ENCODE results near the gene CPLANE1. TPM values are rescaled to one million over a fixed set of nuclear protein-coding genes. Genes with fewer than 3 reads are reported as not detected.

CPLANE1 gene
- polyA plus RNA-seq, 1 donor (not counting 4 experiments of a cell fraction or from before 2014, with no cell fraction given), result 9.2 TPM

- Histone ChIP-seq H4K20me1 (ENCODE audit: control insufficient read depth, extremely low read depth, insufficient read depth, low read length) (no peaks in the 10 kb centered on the region), H3K9me1 (ENCODE audit: control insufficient read depth, extremely low read depth, insufficient read depth, low read length) (no peaks in the 10 kb centered on the region), H3K36me3 (ENCODE audit: control insufficient read depth in 2 of 2, extremely low read depth in 1 of 2, insufficient read depth in 2 of 2, low read length in 2 of 2) (peaks cover 5 to 7% of the 10 kb centered on the region in 2 experiments), H3K9ac (ENCODE audit: control insufficient read depth, extremely low read depth, insufficient read depth, low read length) (no peak overlapping the region), H3K4me1 (ENCODE audit: control insufficient read depth, extremely low read depth, insufficient read depth, low read length) (no peaks in the 10 kb centered on the region), H2AFZ (ENCODE audit: control insufficient read depth, low read length) (no peak overlapping the region), H3K4me2 (ENCODE audit: control insufficient read depth, extremely low read depth, insufficient read depth, low read depth, low read length) (no peak overlapping the region), H3K27ac (ENCODE audit: control insufficient read depth, insufficient read depth, low read length) (no peak overlapping the region), H3K4me3 (ENCODE audit: control insufficient read depth in 2 of 3, extremely low read depth in 1 of 3, insufficient read depth in 2 of 3, low read depth in 1 of 3, low read length in 3 of 3) (no peak overlapping the region), H3K79me2 (ENCODE audit: control insufficient read depth, insufficient read depth, low read length) (no peaks in the 10 kb centered on the region), H3K9me3 (ENCODE audit: control insufficient read depth, low read depth, low read length) (no peaks in the 10 kb centered on the region), H3K27me3 (ENCODE audit: control insufficient read depth, extremely low read depth, insufficient read depth, low read length) (no peaks in the 10 kb centered on the region)
- DNase-seq (ENCODE audit: low read depth, low spot score) (no peak), FAIRE-seq (no peak)
- no peak for TF ChIP-seq EZH2 (IDR thresholded peaks at IDR 0.05; ENCODE audit: low read length)
- no peak for TF ChIP-seq CTCF (optimal IDR thresholded peaks at IDR 0.05 in 1 of 3, IDR thresholded peaks at IDR 0.05 in 1 of 3, conservative IDR thresholded peaks at IDR 0.05 in 1 of 3; ENCODE audit: extremely low read depth in 1 of 3, insufficient read depth in 2 of 3, low read length in 3 of 3)
- dilution Hi-C loops (cut with MboI; ENCODE audit: extremely low pct_ligation_motif_present, low sequenced_read_pairs), result no loop called here
These were observed 83.0 kb downstream of the CPLANE1 start for GRCh38 chr5:37166197-37166596.

- dilution Hi-C loops (cut with MboI; ENCODE audit: extremely low pct_ligation_motif_present, low sequenced_read_pairs), result no loop called here
- Histone ChIP-seq H3K27ac (ENCODE audit: control insufficient read depth, insufficient read depth, low read length) (no peak overlapping the region), H3K4me2 (ENCODE audit: control insufficient read depth, extremely low read depth, insufficient read depth, low read depth, low read length) (no peak overlapping the region), H4K20me1 (ENCODE audit: control insufficient read depth, extremely low read depth, insufficient read depth, low read length) (no peaks in the 10 kb centered on the region), H3K79me2 (ENCODE audit: control insufficient read depth, insufficient read depth, low read length) (no peaks in the 10 kb centered on the region), H3K4me1 (ENCODE audit: control insufficient read depth, extremely low read depth, insufficient read depth, low read length) (no peaks in the 10 kb centered on the region), H3K9ac (ENCODE audit: control insufficient read depth, extremely low read depth, insufficient read depth, low read length) (no peak overlapping the region), H2AFZ (ENCODE audit: control insufficient read depth, low read length) (no peak overlapping the region), H3K9me3 (ENCODE audit: control insufficient read depth, low read depth, low read length) (no peaks in the 10 kb centered on the region), H3K27me3 (ENCODE audit: control insufficient read depth, extremely low read depth, insufficient read depth, low read length) (no peaks in the 10 kb centered on the region), H3K9me1 (ENCODE audit: control insufficient read depth, extremely low read depth, insufficient read depth, low read length) (no peaks in the 10 kb centered on the region), H3K4me3 (ENCODE audit: control insufficient read depth in 2 of 3, extremely low read depth in 1 of 3, insufficient read depth in 2 of 3, low read depth in 1 of 3, low read length in 3 of 3) (no peak overlapping the region), H3K36me3 (ENCODE audit: control insufficient read depth in 2 of 2, extremely low read depth in 1 of 2, insufficient read depth in 2 of 2, low read length in 2 of 2) (peaks cover 2 to 7% of the 10 kb centered on the region in 2 experiments)
- FAIRE-seq (no peak), DNase-seq (ENCODE audit: low read depth, low spot score) (no peak)
- TF ChIP-seq EZH2 (IDR thresholded peaks at IDR 0.05; ENCODE audit: low read length) (no peak), CTCF (optimal IDR thresholded peaks at IDR 0.05 in 1 of 3, IDR thresholded peaks at IDR 0.05 in 1 of 3, conservative IDR thresholded peaks at IDR 0.05 in 1 of 3; ENCODE audit: extremely low read depth in 1 of 3, insufficient read depth in 2 of 3, low read length in 3 of 3) (no peak)
These were observed 83.4 kb downstream of the CPLANE1 start for GRCh38 chr5:37165761-37166160.
